ENCODE results near the gene TAF4. TPM values are rescaled to one million over a fixed set of nuclear protein-coding genes. Genes with fewer than 3 reads are reported as not detected.

The TAF4 gene
- total RNA-seq, 1 donor from 2014 or later: 9.6 TPM

GRCh38 chr20:61942526-61942925 lies 123.2 kb downstream of the TAF4 start:
- intact Hi-C loops (cut with DNase I): no loop called here
- no peaks in the 10 kb centered on the region for H3K27me3 ChIP-seq
- no peak for DNase-seq (ENCODE audit: extremely low spot score in 2 of 2)
- no peaks in the 10 kb centered on the region for H3K4me1 ChIP-seq
- no peaks in the 10 kb centered on the region for H3K9me3 ChIP-seq
- TF ChIP-seq CTCF (IDR thresholded peaks at IDR 0.05): no peak
- no peak for TF ChIP-seq POLR2A (IDR thresholded peaks at IDR 0.05)
- no peak for TF ChIP-seq POLR2AphosphoS5 (IDR thresholded peaks at IDR 0.05; ENCODE audit: insufficient read depth in 1 of 2, low read depth in 1 of 2)
- no peaks in the 10 kb centered on the region for H3K36me3 ChIP-seq
- no peak overlapping the region for H3K27ac ChIP-seq
- no peak overlapping the region for H3K4me3 ChIP-seq

GRCh38 chr20:61941721-61942405 lies 123.8 kb downstream of the TAF4 start:
- Histone ChIP-seq H3K9me3 (no peaks in the 10 kb centered on the region), H3K4me1 (no peaks in the 10 kb centered on the region)
- no peak for DNase-seq (ENCODE audit: extremely low spot score in 2 of 2)

GRCh38 chr20:61940976-61941720 lies 124.5 kb downstream of the TAF4 start:
- Histone ChIP-seq H3K4me3 (no peak overlapping the region), H3K27ac (no peak overlapping the region), H3K36me3 (no peaks in the 10 kb centered on the region), H3K27me3 (no peaks in the 10 kb centered on the region), H3K9me3 (no peaks in the 10 kb centered on the region), H3K4me1 (no peaks in the 10 kb centered on the region)
- no peak for DNase-seq (ENCODE audit: extremely low spot score in 2 of 2)
- no peak for TF ChIP-seq POLR2AphosphoS5 (IDR thresholded peaks at IDR 0.05; ENCODE audit: insufficient read depth in 1 of 2, low read depth in 1 of 2)
- no peak for TF ChIP-seq CTCF (IDR thresholded peaks at IDR 0.05)
- no peak for TF ChIP-seq POLR2A (IDR thresholded peaks at IDR 0.05)
- intact Hi-C loops (cut with DNase I): no loop called here

More at GRCh38 chr20:61941721-61942405, 123.8 kb downstream of the TAF4 start:
- Histone ChIP-seq H3K27me3 (no peaks in the 10 kb centered on the region), H3K4me3 (no peak overlapping the region), H3K27ac (no peak overlapping the region), H3K36me3 (no peaks in the 10 kb centered on the region)
- intact Hi-C loops (cut with DNase I): no loop called here
- TF ChIP-seq CTCF (IDR thresholded peaks at IDR 0.05) (no peak), POLR2A (IDR thresholded peaks at IDR 0.05) (no peak), POLR2AphosphoS5 (IDR thresholded peaks at IDR 0.05; ENCODE audit: insufficient read depth in 1 of 2, low read depth in 1 of 2) (no peak)

GRCh38 chr20:61940491-61940890 lies 125.2 kb downstream of the TAF4 start:
- no peak for TF ChIP-seq POLR2A (IDR thresholded peaks at IDR 0.05)
- no peak for TF ChIP-seq CTCF (IDR thresholded peaks at IDR 0.05)
- no peak for TF ChIP-seq POLR2AphosphoS5 (IDR thresholded peaks at IDR 0.05; ENCODE audit: insufficient read depth in 1 of 2, low read depth in 1 of 2)
- intact Hi-C loops (cut with DNase I): no loop called here
- no peak for DNase-seq (ENCODE audit: extremely low spot score in 2 of 2)

More at GRCh38 chr20:61940491-61940890, 125.2 kb downstream of the TAF4 start:
- no peaks in the 10 kb centered on the region for H3K36me3 ChIP-seq
- H3K27ac ChIP-seq: no peak overlapping the region
- H3K9me3 ChIP-seq: no peaks in the 10 kb centered on the region
- H3K4me1 ChIP-seq: no peaks in the 10 kb centered on the region
- no peaks in the 10 kb centered on the region for H3K27me3 ChIP-seq
- no peak overlapping the region for H3K4me3 ChIP-seq

Measured in vagina (tissue), 2 donors.